Trophoblast cell (in vitro differentiated cells and primary cell): ENCODE results near the gene LENEP.

Experiments
- DNase-seq, 2 donors: peaks; one replicate each; pipeline ENCODE4 v3.0.0-alpha.2; 2016
- H2AFZ ChIP-seq: 2 replicates; pipeline ENCODE4 v1.6.1; 2013; ENCODE audit warnings: low read length, moderate library complexity, mild to moderate bottlenecking; ENCODE audit not compliant: insufficient read depth, poor library complexity
- H2AK5ac ChIP-seq: 2 replicates; pipeline ENCODE4 v1.6.1; 2013; ENCODE audit warnings: mild to moderate bottlenecking, low read length
- H2BK120ac ChIP-seq: 2 replicates; pipeline ENCODE4 v1.6.1; 2013; ENCODE audit warnings: low read length, mild to moderate bottlenecking, moderate library complexity; ENCODE audit not compliant: insufficient read depth, poor library complexity
- H2BK12ac ChIP-seq: 2 replicates; pipeline ENCODE4 v1.6.1; 2013; ENCODE audit warnings: mild to moderate bottlenecking, low read length, moderate library complexity
- H2BK5ac ChIP-seq: 2 replicates; pipeline ENCODE4 v1.6.1; 2013; ENCODE audit warnings: low read length, low read depth, moderate library complexity, mild to moderate bottlenecking; ENCODE audit not compliant: poor library complexity
- H3K14ac ChIP-seq: 2 replicates; pipeline ENCODE4 v1.6.1; 2013; ENCODE audit warnings: mild to moderate bottlenecking, low read length
- H3K18ac ChIP-seq: 2 replicates; pipeline ENCODE4 v1.6.1; 2013; ENCODE audit warnings: mild to moderate bottlenecking, low read length
- H3K23ac ChIP-seq: 2 replicates; pipeline ENCODE4 v1.6.1; 2013; ENCODE audit warnings: low read length
- H3K27ac ChIP-seq: 2 replicates; pipeline ENCODE4 v1.5.1; 2013; ENCODE audit warnings: low read depth, mild to moderate bottlenecking, inconsistent platforms, low read length, moderate library complexity
- H3K27me3 ChIP-seq: 2 replicates; pipeline ENCODE4 v1.6.1; 2013; ENCODE audit warnings: inconsistent platforms, mild to moderate bottlenecking, low read length, moderate library complexity; ENCODE audit not compliant: insufficient read depth
- H3K36me3 ChIP-seq, 2 experiments: 1 replicate in 1 of 2; 2 replicates in 1 of 2; pipeline ENCODE4 v1.6.1; 2013; ENCODE audit warnings: low read length in 2 of 2, mild to moderate bottlenecking in 2 of 2, moderate library complexity in 1 of 2; ENCODE audit not compliant: insufficient read depth in 2 of 2, control insufficient read depth in 1 of 2
- H3K4ac ChIP-seq: 2 replicates; pipeline ENCODE4 v1.6.1; 2013; ENCODE audit warnings: low read depth, mild to moderate bottlenecking, low read length, moderate library complexity
- H3K4me1 ChIP-seq, 2 experiments: 1 replicate in 1 of 2; 2 replicates in 1 of 2; pipeline ENCODE4 v1.6.1; 2013; ENCODE audit warnings: low read length in 2 of 2, mild to moderate bottlenecking in 2 of 2, moderate library complexity in 1 of 2; ENCODE audit not compliant: insufficient read depth in 2 of 2, control insufficient read depth in 1 of 2
- H3K4me2 ChIP-seq: 2 replicates; pipeline ENCODE4 v1.6.1; 2013; ENCODE audit warnings: inconsistent platforms, mild to moderate bottlenecking, low read length, moderate library complexity
- H3K4me3 ChIP-seq: 2 replicates; pipeline ENCODE4 v1.5.1; 2013; ENCODE audit warnings: mild to moderate bottlenecking, low read depth, low read length, inconsistent platforms
- H3K79me1 ChIP-seq: one replicate; pipeline ENCODE4 v1.6.1; 2013; ENCODE audit warnings: low read length
- H3K79me2 ChIP-seq: 2 replicates; pipeline ENCODE4 v1.6.1; 2013; ENCODE audit warnings: low read length, mild to moderate bottlenecking; ENCODE audit not compliant: control insufficient read depth, insufficient read depth, poor library complexity
- H3K9ac ChIP-seq: 2 replicates; pipeline ENCODE4 v1.6.1; 2013; ENCODE audit warnings: mild to moderate bottlenecking, low read length
- H3K9me3 ChIP-seq: 2 replicates; pipeline ENCODE4 v1.6.1; 2013; ENCODE audit warnings: low read depth, mild to moderate bottlenecking, control low read depth, inconsistent platforms, low read length; ENCODE audit not compliant: insufficient read depth
- H4K12ac ChIP-seq: 2 replicates; pipeline ENCODE4 v1.6.1; 2013; ENCODE audit warnings: low read depth, mild to moderate bottlenecking, low read length, moderate library complexity
- H4K8ac ChIP-seq: 2 replicates; pipeline ENCODE4 v1.6.1; 2013; ENCODE audit warnings: low read depth, mild to moderate bottlenecking, low read length, moderate library complexity
- H4K91ac ChIP-seq: one replicate; pipeline ENCODE4 v1.6.1; 2013; ENCODE audit warnings: low read depth, mild to moderate bottlenecking, low read length, moderate library complexity
- WGBS: extraction: QIAGEN DNeasy Blood & Tissue Kit; methylation state at CpG from one replicate; pipeline ENCODE4 v1.1.7; 2013; ENCODE audit warnings: missing lambda C conversion rate; ENCODE audit not compliant: insufficient read length, insufficient coverage; ENCODE audit errors: extremely low coverage; 5-methylcytosine and 5-hydroxymethylcytosine counted together

The LENEP gene

DNA sequence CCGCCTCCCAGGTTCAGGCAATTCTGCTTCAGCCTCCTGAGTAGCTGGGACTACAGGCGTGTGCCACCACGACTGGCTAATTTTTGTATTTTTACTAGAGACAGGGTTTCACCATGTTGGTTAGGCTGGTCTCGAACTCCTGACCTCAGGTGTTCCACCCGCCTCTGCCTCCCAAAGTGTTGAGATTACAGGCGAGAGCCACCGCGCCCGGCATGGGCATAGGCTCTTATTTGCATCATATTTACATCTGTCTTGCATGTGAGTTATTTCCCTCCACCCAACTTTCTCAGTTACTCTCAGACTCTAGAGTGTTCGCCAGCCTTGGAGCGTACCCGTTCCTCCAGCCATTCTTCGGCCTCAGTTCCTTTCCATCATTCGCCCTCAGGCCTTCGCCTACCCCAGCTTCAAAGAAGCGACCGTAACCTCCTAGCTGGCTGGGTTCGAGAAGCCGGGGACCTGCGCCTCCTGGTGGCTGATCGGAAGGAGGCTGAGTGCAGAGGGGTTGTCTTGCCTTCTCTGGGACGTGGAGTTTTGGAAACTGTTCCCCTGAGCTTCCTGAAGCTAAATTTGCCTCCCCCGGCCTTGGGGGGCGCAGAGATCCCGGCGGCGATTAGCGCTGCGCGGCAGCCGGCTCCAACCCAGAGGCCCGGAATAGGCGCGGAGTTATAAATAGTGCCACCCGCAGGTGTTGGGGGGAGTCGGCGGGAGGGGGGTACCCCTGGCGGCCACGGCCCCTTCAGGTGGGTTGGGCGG, 5.6 kb downstream of the LENEP start:
- Histone ChIP-seq H3K4me1 (peaks cover 10 to 14% of the 10 kb centered on the region in 2 experiments), H3K18ac (no peak overlapping the region), H3K4me3 (no peak overlapping the region), H4K12ac (no peak overlapping the region), H2BK5ac (no peak overlapping the region), H3K23ac (no peak overlapping the region), H3K27ac (no peak overlapping the region), H2BK120ac (peak overlapping the region; percentile 23), H3K79me2 (peaks cover 15% of the 10 kb centered on the region), H3K4me2 (peak overlapping the region; percentile 71), H4K8ac (peak overlapping the region; percentile 23), H2AK5ac (no peak overlapping the region), H3K4ac (no peak overlapping the region), H2AFZ (peak overlapping the region; percentile 71), H2BK12ac (no peak overlapping the region), H3K79me1 (peaks cover 33% of the 10 kb centered on the region), H3K9me3 (no peaks in the 10 kb centered on the region), H3K36me3 (no peaks in the 10 kb centered on the region), H4K91ac (no peak overlapping the region), H3K27me3 (no peaks in the 10 kb centered on the region), H3K14ac (no peak overlapping the region), H3K9ac (no peak overlapping the region)
- DNase-seq, result peak; percentile 60 to 75
- no CpG with 5 or more reads among the region's 40 CpGs for WGBS

GRCh38 chr1:154999571-155000410, 6.4 kb downstream of the LENEP start:
- H3K27me3 ChIP-seq, result no peaks in the 10 kb centered on the region
- H4K8ac ChIP-seq, result peak overlapping the region; percentile 80
- H3K14ac ChIP-seq, result peak overlapping the region; percentile 82
- peak overlapping the region; percentile 95 for H3K18ac ChIP-seq
- peak overlapping the region; percentile 95 for H2BK120ac ChIP-seq
- peaks cover 18% of the 10 kb centered on the region for H3K79me2 ChIP-seq
- H2BK5ac ChIP-seq, result peak overlapping the region; percentile 91
- DNase-seq, result peak; percentile 60 to 70
- H3K9ac ChIP-seq, result no peak overlapping the region
- H2AFZ ChIP-seq, result peak overlapping the region; percentile 85
- H3K27ac ChIP-seq, result peak overlapping the region; percentile 90
- peak overlapping the region; percentile 90 for H3K4ac ChIP-seq
- peak overlapping the region; percentile 96 for H4K91ac ChIP-seq
- peak overlapping the region; percentile 38 for H3K4me3 ChIP-seq
- peaks cover 36% of the 10 kb centered on the region for H3K79me1 ChIP-seq
- H3K36me3 ChIP-seq, result no peaks in the 10 kb centered on the region
- peak overlapping the region; percentile 84 for H4K12ac ChIP-seq
- peaks cover 14% of the 10 kb centered on the region in 2 experiments for H3K4me1 ChIP-seq
- peak overlapping the region; percentile 95 for H2AK5ac ChIP-seq
- H3K4me2 ChIP-seq, result peak overlapping the region; percentile 85
- WGBS, result no CpG with 5 or more reads among the region's 50 CpGs
- no peak overlapping the region for H3K23ac ChIP-seq
- H3K9me3 ChIP-seq, result no peaks in the 10 kb centered on the region
- H2BK12ac ChIP-seq, result peak overlapping the region; percentile 98

DNA sequence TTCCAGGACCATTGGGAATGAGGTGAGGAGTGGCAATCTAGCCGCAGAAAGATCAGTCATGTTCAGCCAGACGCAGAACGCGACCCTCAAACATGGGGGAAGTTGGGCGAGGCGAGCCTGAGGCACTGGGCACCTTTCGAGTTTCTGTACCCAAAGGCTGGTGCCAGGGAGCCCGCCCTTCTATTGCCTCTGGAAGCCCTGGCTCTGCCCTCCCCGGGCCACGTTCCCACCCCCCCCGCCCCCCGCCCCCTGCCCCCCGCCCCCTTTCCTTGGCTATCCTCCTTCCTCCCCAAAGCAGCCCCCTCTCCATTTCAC, 7.0 kb downstream of the LENEP start:
- no peaks in the 10 kb centered on the region for H3K27me3 ChIP-seq
- H3K4ac ChIP-seq, result peak overlapping the region; percentile 90
- WGBS, result no CpG with 5 or more reads among the region's 13 CpGs
- peak overlapping the region; percentile 96 for H4K91ac ChIP-seq
- peak overlapping the region; percentile 98 for H3K4me2 ChIP-seq
- peaks cover 14% of the 10 kb centered on the region in 2 experiments for H3K4me1 ChIP-seq
- H4K8ac ChIP-seq, result peak overlapping the region; percentile 80
- no peak overlapping the region for H3K23ac ChIP-seq
- H4K12ac ChIP-seq, result peak overlapping the region; percentile 94
- peak overlapping the region; percentile 96 for H3K27ac ChIP-seq
- peak overlapping the region; percentile 95 for H2AK5ac ChIP-seq
- no peaks in the 10 kb centered on the region for H3K9me3 ChIP-seq
- no peaks in the 10 kb centered on the region for H3K36me3 ChIP-seq
- peak overlapping the region; percentile 98 for H2BK5ac ChIP-seq
- H3K18ac ChIP-seq, result peak overlapping the region; percentile 95
- H2AFZ ChIP-seq, result peak overlapping the region; percentile 85
- H3K4me3 ChIP-seq, result peak overlapping the region; percentile 38
- peak overlapping the region; percentile 95 for H2BK120ac ChIP-seq
- DNase-seq, result no peak
- peak overlapping the region; percentile 82 for H3K14ac ChIP-seq
- H3K9ac ChIP-seq, result no peak overlapping the region
- H3K79me1 ChIP-seq, result peaks cover 36% of the 10 kb centered on the region
- H2BK12ac ChIP-seq, result peak overlapping the region; percentile 98
- peaks cover 18% of the 10 kb centered on the region for H3K79me2 ChIP-seq

- Histone ChIP-seq H3K79me2 (peaks cover 18% of the 10 kb centered on the region), H2BK120ac (peak overlapping the region; percentile 91), H3K23ac (no peak overlapping the region), H3K9ac (peak overlapping the region; percentile 67), H4K91ac (peak overlapping the region; percentile 82), H2BK12ac (peak overlapping the region; percentile 46), H3K27me3 (no peaks in the 10 kb centered on the region), H2AFZ (peak overlapping the region; percentile 68), H3K4me3 (peak overlapping the region; percentile 81), H2BK5ac (peak overlapping the region; percentile 98), H3K18ac (peak overlapping the region; percentile 89), H4K12ac (peak overlapping the region; percentile 94), H2AK5ac (no peak overlapping the region), H3K4me1 (peaks cover 14% of the 10 kb centered on the region in 2 experiments), H3K9me3 (no peaks in the 10 kb centered on the region), H3K27ac (peak overlapping the region; percentile 96), H3K36me3 (no peaks in the 10 kb centered on the region), H3K14ac (peak overlapping the region; percentile 72), H3K4ac (no peak overlapping the region), H4K8ac (peak overlapping the region; percentile 88), H3K4me2 (peak overlapping the region; percentile 98), H3K79me1 (peaks cover 36% of the 10 kb centered on the region)
- no CpG with 5 or more reads among the region's 43 CpGs for WGBS
- DNase-seq, result peak; percentile 98 to 99
These were observed 7.5 kb downstream of the LENEP start for GRCh38 chr1:155000726-155001424.
